DND-41 (cell line): ENCODE results near the gene UBE2QL1.

ENCODE experiments used
- ATAC-seq: fragments of 200-7000 bp; cut with Tn5 transposase; 3 replicates; pipeline ENCODE4 v1.9.1; 2021; ENCODE audit warnings: low read depth; ENCODE audit not compliant: insufficient read depth
- DNase-seq: peaks from one replicate; pipeline ENCODE4 v3.0.0-alpha.2; 2020
- H2AFZ ChIP-seq: 2 replicates; pipeline ENCODE4 v1.6.0; 2012; ENCODE audit warnings: low read depth, low read length
- H3K27ac ChIP-seq: 2 replicates; pipeline ENCODE4 v1.5.1; 2012; ENCODE audit warnings: low read length, inconsistent platforms
- H3K27me3 ChIP-seq: fragments of 200-600 bp; sonication (generic); 2 replicates; pipeline ENCODE4 v1.6.0; 2012; ENCODE audit warnings: low read length, mild to moderate bottlenecking, inconsistent platforms; ENCODE audit not compliant: insufficient read depth, poor library complexity
- H3K36me3 ChIP-seq: 2 replicates; pipeline ENCODE4 v1.5.1; 2012; ENCODE audit warnings: low read length, inconsistent platforms; ENCODE audit not compliant: insufficient read depth
- H3K4me1 ChIP-seq: 2 replicates; pipeline ENCODE4 v1.5.1; 2012; ENCODE audit warnings: mild to moderate bottlenecking, low read length; ENCODE audit not compliant: insufficient read depth
- H3K4me2 ChIP-seq: 2 replicates; pipeline ENCODE4 v1.6.0; 2012; ENCODE audit warnings: mild to moderate bottlenecking, moderate library complexity, low read length, inconsistent platforms; ENCODE audit not compliant: insufficient read depth
- H3K4me3 ChIP-seq, 2 experiments: fragments of 200-600 bp in 1 of 2; shearing (Covaris generic) in 1 of 2; 2 replicates each; pipeline ENCODE4 v1.5.1; 2012 to 2016; ENCODE audit warnings: inconsistent platforms in 2 of 2, low read length in 2 of 2, mild to moderate bottlenecking in 2 of 2, low read depth in 1 of 2, moderate library complexity in 1 of 2
- H3K79me2 ChIP-seq: 2 replicates; pipeline ENCODE4 v1.6.0; 2012; ENCODE audit warnings: low read length, inconsistent platforms; ENCODE audit not compliant: insufficient read depth
- H3K9ac ChIP-seq: 2 replicates; pipeline ENCODE4 v1.6.0; 2012; ENCODE audit warnings: low read depth, mild to moderate bottlenecking, inconsistent platforms, low read length, moderate library complexity
- H3K9me3 ChIP-seq: 2 replicates; pipeline ENCODE4 v1.5.1; 2012; ENCODE audit warnings: low read length, moderate library complexity, mild to moderate bottlenecking, inconsistent platforms; ENCODE audit not compliant: insufficient read depth, severe bottlenecking
- H4K20me1 ChIP-seq: 2 replicates; pipeline ENCODE4 v1.6.0; 2012; ENCODE audit warnings: low read length; ENCODE audit not compliant: insufficient read depth
- CTCF ChIP-seq: IDR thresholded peaks from 2 replicates; pipeline ENCODE4 v1.5.1; 2012; ENCODE audit warnings: borderline replicate concordance, low read length, moderate library complexity, mild to moderate bottlenecking; ENCODE audit not compliant: poor library complexity, severe bottlenecking; ENCODE audit errors: extremely low read depth
- EZH2 ChIP-seq: IDR thresholded peaks from 3 replicates; pipeline ENCODE4 v1.6.1; 2012; ENCODE audit warnings: borderline replicate concordance, low read depth, mild to moderate bottlenecking, moderate library complexity, low read length, inconsistent platforms; ENCODE audit not compliant: severe bottlenecking

Gene UBE2QL1

GRCh38 chr5:6448622-6449464, at the start of gene UBE2QL1:
Gene UBE2QL1, plus strand, starts transcription at chr5:6448859. Its CDS starts 35 bp downstream, at chr5:6448894.
- Histone ChIP-seq H4K20me1 (no peaks in the 10 kb centered on the region), H3K36me3 (no peaks in the 10 kb centered on the region), H3K27me3 (peaks cover 12% of the 10 kb centered on the region), H3K79me2 (no peaks in the 10 kb centered on the region), H3K9me3 (no peaks in the 10 kb centered on the region), H3K9ac (no peak within 1 kb of the TSS), H3K4me3 (no peak within 1 kb of the TSS), H2AFZ (no peak within 1 kb of the TSS), H3K27ac (no peak within 1 kb of the TSS), H3K4me2 (no peak within 1 kb of the TSS), H3K4me1 (no peaks in the 10 kb centered on the region)
- DNase-seq (no peak), ATAC-seq (no peak)
- TF ChIP-seq CTCF = no peak
- TF ChIP-seq EZH2 = no peak

GRCh38 chr5:6399980-6400910, 48.4 kb upstream of the UBE2QL1 start:
- Histone ChIP-seq H3K27me3 (no peaks in the 10 kb centered on the region), H2AFZ (no peak overlapping the region), H3K9me3 (no peaks in the 10 kb centered on the region), H4K20me1 (no peaks in the 10 kb centered on the region; the same call in 1 of the 2 replicates), H3K4me3 (no peak overlapping the region), H3K79me2 (no peaks in the 10 kb centered on the region), H3K4me1 (no peaks in the 10 kb centered on the region), H3K9ac (no peak overlapping the region), H3K36me3 (no peaks in the 10 kb centered on the region), H3K27ac (no peak overlapping the region), H3K4me2 (no peak overlapping the region)
- no peak for TF ChIP-seq CTCF
- TF ChIP-seq EZH2 = no peak
- no peak for ATAC-seq
- DNase-seq = no peak

GRCh38 chr5:6401410-6401809, 47.2 kb upstream of the UBE2QL1 start:
- H3K4me1 ChIP-seq = no peaks in the 10 kb centered on the region
- H3K9ac ChIP-seq = no peak overlapping the region
- no peak overlapping the region for H3K4me2 ChIP-seq
- ATAC-seq (no peak), DNase-seq (no peak)
- H3K36me3 ChIP-seq = no peaks in the 10 kb centered on the region
- H3K4me3 ChIP-seq = no peak overlapping the region
- H2AFZ ChIP-seq = no peak overlapping the region
- TF ChIP-seq CTCF (no peak), EZH2 (no peak)
- no peaks in the 10 kb centered on the region for H3K9me3 ChIP-seq
- H3K27ac ChIP-seq = no peak overlapping the region
- no peaks in the 10 kb centered on the region for H3K79me2 ChIP-seq
- H3K27me3 ChIP-seq = no peaks in the 10 kb centered on the region
- no peaks in the 10 kb centered on the region for H4K20me1 ChIP-seq
